GM11168 (cell line): ENCODE results near the gene SLX4IP.

Source experiments
- in situ Hi-C: fragments of 300-500 bp; cut with MboI; formaldehyde crosslinking; loops from one replicate; pipeline ENCODE4 v1.12.0; 2022; ENCODE audit warnings: low sequenced_read_pairs; ENCODE audit not compliant: unreplicated experiment

Gene SLX4IP

GRCh38 chr20:10538768-10539167 is 103.7 kb downstream of the SLX4IP start:
- in situ Hi-C loops = no loop called here

- in situ Hi-C loops = no loop called here
Observed at GRCh38 chr20:10539818-10540553, 104.9 kb downstream of the SLX4IP start.

GRCh38 chr20:10540636-10541493 is 105.8 kb downstream of the SLX4IP start:
- in situ Hi-C loops = no loop called here

DNA sequence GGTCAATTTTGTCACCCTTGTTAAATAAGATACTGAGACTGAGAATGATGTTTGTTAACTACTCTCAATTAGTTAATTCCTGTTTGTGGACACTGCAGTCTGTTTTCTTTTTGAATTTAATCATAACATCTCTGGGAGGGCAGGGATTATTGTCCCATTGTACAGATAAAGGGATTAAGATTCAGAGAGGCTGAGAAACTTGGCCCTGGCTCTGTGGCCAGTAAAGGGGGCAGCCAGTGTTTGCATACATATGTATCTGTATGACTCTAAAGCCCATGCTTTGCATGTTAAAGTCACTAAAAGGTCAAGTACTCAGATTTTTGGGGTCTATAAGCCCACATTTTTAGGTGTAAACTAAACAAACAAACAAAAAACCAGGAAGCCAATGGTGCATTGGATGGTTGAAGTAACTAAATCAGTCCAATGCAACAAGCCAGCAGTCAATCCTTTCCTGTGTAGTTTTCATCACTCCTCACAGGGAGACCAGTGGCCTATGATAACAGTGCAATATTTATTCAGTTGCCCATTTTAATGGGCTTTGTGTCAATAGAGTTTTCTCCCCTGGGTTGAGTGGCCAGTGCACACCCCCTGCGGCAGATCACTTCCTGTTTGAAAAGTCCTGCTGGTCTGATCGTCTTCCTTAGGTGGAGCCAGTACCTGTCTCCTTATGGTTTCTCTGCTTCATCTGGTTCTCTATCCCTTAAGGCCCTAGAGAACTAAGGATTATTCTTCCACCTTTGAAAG is 106.7 kb downstream of the SLX4IP start:
- in situ Hi-C loops = no loop called here

DNA sequence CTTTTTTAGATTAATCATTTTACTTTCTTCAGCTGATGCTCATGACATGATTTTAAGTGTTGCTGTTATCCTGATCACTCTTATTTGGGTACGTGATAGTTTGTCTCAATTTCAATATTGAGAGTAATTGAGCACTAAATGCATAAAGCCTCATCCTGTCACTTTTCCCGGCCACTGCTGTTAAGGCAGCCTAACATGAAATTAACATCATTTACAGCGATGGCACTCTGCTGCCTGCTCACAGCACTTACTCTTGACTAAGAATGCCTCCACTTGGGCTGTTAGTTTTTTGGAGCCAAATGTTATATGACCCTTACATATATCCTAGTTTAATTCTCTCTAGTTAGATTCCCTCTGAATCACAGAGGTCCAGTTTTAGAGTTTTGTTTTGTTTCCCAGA is 107.3 kb downstream of the SLX4IP start:
- in situ Hi-C loops = no loop called here

GRCh38 chr20:10543480-10543879 is 108.4 kb downstream of the SLX4IP start:
- in situ Hi-C loops = no loop called here

- in situ Hi-C loops = no loop called here
Observed at GRCh38 chr20:10547276-10548114, 112.4 kb downstream of the SLX4IP start.

GRCh38 chr20:10549511-10549910 is 114.4 kb downstream of the SLX4IP start:
- in situ Hi-C loops = no loop called here

DNA sequence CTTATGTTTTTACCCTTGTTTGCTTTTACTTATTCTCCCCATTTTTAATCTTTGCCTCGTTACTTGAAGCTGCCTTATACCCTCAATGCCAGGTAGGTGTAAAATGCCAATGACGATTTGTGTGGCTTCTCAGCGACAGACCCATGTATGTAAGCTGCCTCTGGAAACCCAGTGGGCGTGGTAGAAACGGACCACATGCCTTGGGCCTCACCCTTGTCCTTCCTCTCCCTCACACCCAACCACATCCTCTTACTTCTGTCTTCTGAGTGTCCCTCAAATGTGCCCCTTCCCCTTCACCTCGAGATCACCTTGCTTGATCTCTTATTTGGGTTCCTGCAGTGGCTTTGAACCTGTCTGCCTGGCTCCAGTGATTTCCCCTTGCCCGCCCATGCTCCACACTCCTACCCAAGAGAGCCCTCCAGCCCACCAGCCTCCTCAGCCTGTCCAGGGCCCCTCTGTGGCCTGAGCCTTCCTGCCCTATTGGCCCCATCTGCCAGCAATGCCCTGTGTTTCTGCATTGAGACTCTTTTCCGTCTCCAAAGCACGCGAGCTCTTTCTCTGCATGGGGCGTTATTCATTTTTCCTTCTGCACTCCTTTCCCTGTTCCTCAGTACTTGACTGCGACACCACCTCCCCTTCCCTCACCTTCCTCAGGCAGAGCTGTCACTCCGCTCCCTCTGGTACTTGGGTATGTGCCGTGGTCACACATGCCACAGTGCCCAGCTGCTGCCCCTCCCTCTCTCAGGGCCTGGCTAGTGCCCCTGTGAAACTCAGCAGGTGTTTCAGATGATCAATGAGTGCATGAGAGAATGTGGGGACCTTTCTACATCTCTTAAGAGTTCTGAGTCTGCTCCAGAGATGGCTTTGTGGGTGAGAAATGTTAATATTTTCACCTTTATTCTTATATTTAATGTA is 115.4 kb downstream of the SLX4IP start:
- in situ Hi-C loops = loop anchor here (5.0 to 25.0 kb wide), 2 partner anchors 47 to 987 kb away; no protein-coding TSS in a partner anchor

DNA sequence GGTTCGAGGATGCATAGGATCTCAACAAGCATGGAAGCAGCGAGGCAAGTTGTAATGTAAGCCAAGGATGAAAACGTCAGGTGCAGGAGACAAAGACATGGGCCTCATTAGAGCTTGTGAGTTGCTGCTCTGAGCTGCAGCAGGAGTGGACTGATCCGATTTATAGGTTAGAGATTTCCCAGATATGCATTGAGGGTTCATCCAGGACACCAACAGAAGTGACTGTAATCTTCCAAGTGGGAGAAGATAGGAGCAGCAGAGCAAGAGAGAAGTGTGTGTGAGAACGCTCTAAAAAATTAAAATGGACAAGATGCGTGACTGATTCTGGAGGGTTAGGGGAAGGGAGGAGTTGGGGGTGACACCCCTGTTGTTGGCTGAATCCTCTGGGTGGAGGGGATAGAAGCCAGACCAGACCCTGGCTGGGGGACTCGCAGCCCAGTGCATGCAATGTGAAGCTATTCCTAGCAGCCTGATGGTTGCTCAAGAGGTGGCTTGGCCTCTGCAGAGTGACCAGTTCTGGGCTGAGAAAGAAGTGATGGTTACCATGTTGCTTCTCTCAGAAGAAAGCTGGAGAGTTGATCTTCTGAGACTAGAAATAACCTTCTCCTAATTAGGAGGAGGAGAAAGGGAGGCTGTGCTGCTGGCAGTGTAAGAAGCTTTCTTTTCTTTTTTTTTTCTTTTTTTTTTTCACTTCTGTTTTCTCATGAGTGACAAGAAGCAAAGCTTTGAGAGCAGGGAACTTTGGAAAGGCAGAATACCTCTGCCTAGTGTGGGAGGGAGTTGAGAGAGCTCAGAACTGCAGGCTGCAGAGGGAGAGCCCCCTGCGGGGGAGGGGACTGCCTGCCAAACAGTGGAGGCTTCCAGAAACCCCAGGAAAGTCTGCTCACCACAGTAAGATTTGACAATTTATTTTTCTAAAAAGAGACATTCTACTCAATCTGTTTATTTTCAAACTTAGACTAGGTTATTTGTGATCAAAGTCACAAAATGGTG is 116.9 kb downstream of the SLX4IP start:
- in situ Hi-C loops = loop anchor here (5.0 to 25.0 kb wide), 2 partner anchors 45 to 985 kb away; no protein-coding TSS in a partner anchor

DNA sequence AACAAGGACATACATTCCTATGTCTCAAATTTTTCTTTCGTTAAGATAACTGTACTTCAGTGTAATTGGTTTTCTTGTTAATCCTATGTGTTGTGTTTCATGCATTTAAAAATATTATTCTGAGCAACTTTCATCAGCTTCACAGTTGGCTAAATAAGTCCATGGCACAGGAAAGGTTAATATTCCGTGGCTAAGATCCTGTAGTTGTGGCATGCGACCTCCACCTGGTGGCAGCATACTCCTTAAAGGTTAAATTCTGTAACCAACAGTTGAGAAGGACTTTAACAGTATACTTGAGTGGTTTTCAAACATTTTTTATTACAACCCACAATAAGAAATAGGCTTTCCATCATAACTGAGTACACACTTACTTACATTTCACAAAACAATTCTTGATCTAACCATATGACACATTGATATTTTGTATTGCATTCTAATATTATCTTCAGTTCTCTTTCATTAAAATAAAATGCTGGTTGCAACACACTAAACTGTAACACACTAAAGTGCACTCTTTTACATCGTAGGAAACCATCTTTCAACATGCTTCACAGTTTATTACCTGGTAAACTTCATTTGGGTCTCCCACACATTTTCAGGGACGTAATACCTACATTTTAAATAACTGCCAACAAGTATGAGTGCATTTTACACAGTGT is 118.3 kb downstream of the SLX4IP start:
- in situ Hi-C loops = loop anchor here (5.0 to 25.0 kb wide), 2 partner anchors 44 to 984 kb away; no protein-coding TSS in a partner anchor

DNA sequence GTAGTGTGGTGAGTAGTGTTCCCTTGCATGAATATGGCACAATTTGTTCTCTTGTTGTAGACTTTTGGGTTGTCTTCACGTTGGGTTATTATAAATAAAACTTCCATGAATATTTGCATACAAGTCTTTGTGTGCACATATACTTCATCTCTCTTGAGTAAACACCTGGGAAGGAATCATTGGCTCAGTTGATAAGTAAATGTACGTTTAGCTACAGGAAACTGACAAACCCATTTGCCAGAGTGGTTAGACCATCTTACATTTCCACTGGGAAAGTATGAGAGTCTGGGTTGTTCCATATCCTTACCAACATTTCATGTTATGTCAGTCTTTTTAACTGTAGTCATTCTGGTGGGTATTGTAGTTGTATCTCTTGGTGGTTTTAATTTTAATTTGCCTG is 119.2 kb downstream of the SLX4IP start:
- in situ Hi-C loops = loop anchor here (5.0 to 25.0 kb wide), 2 partner anchors 43 to 983 kb away; no protein-coding TSS in a partner anchor

DNA sequence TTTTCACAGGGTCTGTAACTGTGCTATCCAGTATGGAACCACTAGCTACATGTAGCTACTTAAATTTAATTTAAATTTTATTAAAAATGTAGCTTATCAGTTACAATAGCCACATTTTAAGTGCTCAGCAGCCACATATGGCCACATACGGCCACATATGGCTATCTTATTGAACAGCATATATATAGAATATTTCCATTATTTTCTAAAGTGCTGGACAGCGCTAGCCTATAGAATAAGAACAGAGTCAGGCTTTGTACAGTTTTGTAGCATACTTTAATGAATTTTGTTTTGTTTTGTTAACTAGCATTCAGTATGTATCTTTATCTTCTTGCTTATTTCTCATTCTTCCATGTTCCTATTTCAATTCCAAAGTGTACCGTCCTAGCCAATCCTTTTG is 120.3 kb downstream of the SLX4IP start:
- in situ Hi-C loops = loop anchor here (25.0 kb wide), 1 partner anchor 982 kb away; no protein-coding TSS in a partner anchor

DNA sequence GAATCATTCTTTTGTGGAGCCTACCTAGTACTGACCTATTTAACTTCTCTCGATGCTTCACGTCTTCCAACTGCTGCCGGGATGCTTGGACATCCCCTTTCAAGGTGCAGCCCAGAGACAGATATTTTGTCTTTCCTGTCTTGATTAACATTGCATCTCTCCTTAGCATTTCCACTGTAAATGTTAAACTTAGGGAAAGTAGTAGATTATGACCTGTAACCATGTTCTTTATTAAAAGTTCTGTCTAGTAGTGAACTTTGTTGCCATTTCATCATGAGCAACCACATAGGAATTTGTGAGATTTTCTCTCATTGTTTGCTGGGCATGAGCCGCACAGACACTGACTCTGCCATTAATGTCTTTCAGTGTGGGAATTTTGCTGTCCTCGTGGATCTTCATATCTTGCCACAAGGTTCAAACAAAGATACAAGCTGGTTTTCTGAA is 120.8 kb downstream of the SLX4IP start:
- in situ Hi-C loops = loop anchor here (25.0 kb wide), 1 partner anchor 981 kb away; no protein-coding TSS in a partner anchor

DNA sequence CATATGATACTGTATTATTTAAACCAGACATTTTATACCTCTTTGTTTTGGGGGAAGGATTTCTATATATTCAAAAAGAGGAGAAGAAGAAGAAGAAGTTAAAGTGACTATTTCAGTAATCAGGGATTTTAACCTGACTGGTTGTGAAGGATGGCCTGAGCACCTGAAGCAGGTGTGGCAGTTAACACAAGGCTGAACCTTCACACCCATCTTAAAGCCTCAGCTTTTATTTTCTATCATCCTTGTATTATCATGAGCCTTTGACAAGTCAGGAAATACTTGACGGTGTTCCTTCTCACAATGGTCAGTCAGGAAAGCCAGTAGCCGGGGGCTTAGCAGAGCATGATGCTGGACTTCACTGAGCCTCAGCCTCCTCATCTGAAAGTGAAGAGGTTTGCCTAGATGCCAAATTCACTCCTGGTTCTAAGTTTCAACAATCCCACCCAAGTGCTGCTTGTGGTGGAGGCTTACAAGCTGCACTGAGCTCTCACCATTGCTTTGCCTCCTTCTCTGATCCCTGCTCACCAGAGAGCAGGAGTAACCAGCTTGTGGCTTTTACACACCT is 121.5 kb downstream of the SLX4IP start:
- in situ Hi-C loops = loop anchor here (25.0 kb wide), 1 partner anchor 981 kb away; no protein-coding TSS in a partner anchor

DNA sequence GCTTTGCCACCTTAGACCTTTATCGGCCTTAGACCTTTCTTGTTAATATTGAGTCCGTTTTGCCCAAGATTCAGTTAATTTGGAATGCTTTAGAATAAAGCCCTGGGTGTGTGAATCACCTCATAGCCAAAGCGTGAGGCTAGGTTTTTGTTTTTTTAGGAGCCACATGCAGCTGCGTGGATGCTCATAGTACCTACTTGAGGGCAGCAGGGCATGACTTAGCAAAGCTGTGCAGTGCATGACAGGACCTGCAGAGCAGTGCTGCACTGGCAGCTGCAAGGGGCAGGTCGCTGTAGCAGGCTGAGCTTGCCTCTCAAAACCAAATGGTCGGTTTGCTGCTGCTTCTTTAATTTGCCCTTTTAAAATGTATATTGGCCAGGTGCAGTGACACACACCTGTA is 122.6 kb downstream of the SLX4IP start:
- in situ Hi-C loops = loop anchor here (25.0 kb wide), 1 partner anchor 980 kb away; no protein-coding TSS in a partner anchor
